Sciatic nerve (tissue), 2 donors: ENCODE data around the gene EEFSEC. TPM values are rescaled to one million over a fixed set of nuclear protein-coding genes. Genes with fewer than 3 reads are reported as not detected.

ENCODE experiments used
- ATAC-seq: fragments of 200-7000 bp; cut with Tn5 transposase; one replicate; pipeline ENCODE4 v1.9.1; 2020; ENCODE audit warnings: mild to moderate bottlenecking, moderate library complexity
- DNase-seq: peaks from one replicate; pipeline ENCODE4 v3.0.0-alpha.2; 2020; ENCODE audit warnings: low spot score
- intact Hi-C: fragments of 100-400 bp; cut with DNase I; formaldehyde crosslinking; loops from one replicate; pipeline ENCODE4 v1.14.2; 2022
- total RNA-seq: library from RNA; stranded (reverse); fragmentation: NEBNext Ultra II Directional; extraction: Animal tissue kit (Norgen Biotek cat#: 25700); gene quantifications from one replicate; pipeline ENCODE4 v1.2.1, GENCODE V29; 2021
- donor health status: DM: no; HTN: no; CAD: no.
- donor health status: DM: no; HTN: no; CAD: no.

The EEFSEC gene
- total RNA-seq, 1 donor from 2014 or later, result 14.8 TPM

GRCh38 chr3:128364808-128365360 lies 211.6 kb downstream of the EEFSEC start:
- intact Hi-C loops, result no loop called here
- DNase-seq, result no peak
- ATAC-seq, result no peak

GRCh38 chr3:128366136-128366535 lies 212.9 kb downstream of the EEFSEC start:
- ATAC-seq (peak; percentile 32), DNase-seq (no peak)
- intact Hi-C loops, result no loop called here

GRCh38 chr3:128366652-128367051 lies 213.4 kb downstream of the EEFSEC start:
- intact Hi-C loops, result no loop called here
- ATAC-seq (no peak), DNase-seq (no peak)

GRCh38 chr3:128367221-128367620 lies 213.9 kb downstream of the EEFSEC start:
- ATAC-seq (no peak), DNase-seq (no peak)
- intact Hi-C loops, result no loop called here

GRCh38 chr3:128367761-128368160 lies 214.5 kb downstream of the EEFSEC start:
- intact Hi-C loops, result no loop called here
- DNase-seq (no peak), ATAC-seq (no peak)

- no peak for ATAC-seq
- DNase-seq, result no peak
- intact Hi-C loops, result no loop called here
Measured at GRCh38 chr3:128368626-128369025, 215.3 kb downstream of the EEFSEC start.

GRCh38 chr3:128369121-128369703 lies 215.9 kb downstream of the EEFSEC start:
- no peak for DNase-seq
- intact Hi-C loops, result no loop called here
- ATAC-seq, result peak; percentile 6

- DNase-seq, result no peak
- intact Hi-C loops, result no loop called here
- no peak for ATAC-seq
Measured at GRCh38 chr3:128369881-128370642, 216.8 kb downstream of the EEFSEC start.

- intact Hi-C loops, result no loop called here
- ATAC-seq (no peak), DNase-seq (no peak)
Measured at GRCh38 chr3:128372281-128372680, 219.0 kb downstream of the EEFSEC start.

GRCh38 chr3:128372707-128373533 lies 219.6 kb downstream of the EEFSEC start:
- intact Hi-C loops, result no loop called here
- DNase-seq (no peak), ATAC-seq (no peak)

- ATAC-seq (no peak), DNase-seq (no peak)
- intact Hi-C loops, result no loop called here
Measured at GRCh38 chr3:128374746-128375445, 221.6 kb downstream of the EEFSEC start.

- intact Hi-C loops, result no loop called here
- no peak for DNase-seq
Measured at GRCh38 chr3:128376516-128376915, 223.2 kb downstream of the EEFSEC start.

GRCh38 chr3:128378631-128379347 lies 225.5 kb downstream of the EEFSEC start:
- ATAC-seq (peak; percentile 63), DNase-seq (no peak)
- intact Hi-C loops, result no loop called here

More at GRCh38 chr3:128376516-128376915, 223.2 kb downstream of the EEFSEC start:
- no peak for ATAC-seq

- no peak for DNase-seq
- intact Hi-C loops, result no loop called here
- no peak for ATAC-seq
Measured at GRCh38 chr3:128379367-128380160, 226.3 kb downstream of the EEFSEC start.

GRCh38 chr3:128380295-128380694 lies 227.0 kb downstream of the EEFSEC start:
- ATAC-seq (no peak), DNase-seq (no peak)
- intact Hi-C loops, result no loop called here

- intact Hi-C loops, result no loop called here
- DNase-seq (no peak), ATAC-seq (no peak)
Measured at GRCh38 chr3:128380719-128381118, 227.4 kb downstream of the EEFSEC start.

GRCh38 chr3:128381609-128382008 lies 228.3 kb downstream of the EEFSEC start:
- intact Hi-C loops, result no loop called here
- DNase-seq (no peak), ATAC-seq (no peak)
